Fibroblast of the aortic adventitia (primary cell): Measurements from ENCODE around the gene RABEP1. TPM values are rescaled to one million over a fixed set of nuclear protein-coding genes. Genes with fewer than 3 reads are reported as not detected.

Source experiments
- DNase-seq: peaks from one replicate; pipeline ENCODE4 v3.0.0-alpha.2; 2010; ENCODE audit warnings: low read depth
- H3K4me3 ChIP-seq: 2 replicates; pipeline ENCODE4 v1.5.1; 2011; ENCODE audit warnings: low read depth, mild to moderate bottlenecking, control low read depth, low read length, moderate library complexity
- total RNA-seq: library from RNA; depleted of rRNA; stranded (reverse); fragments of >200 nt; gene quantifications from 2 replicates; pipeline ENCODE4 v1.2.3, GENCODE V29; 2012; ENCODE audit warnings: low replicate concordance
- TF ChIP-seq, protein P1 (sequence below): IDR thresholded peaks from 2 replicates; pipeline ENCODE4 v1.5.1; 2011; ENCODE audit warnings: mild to moderate bottlenecking, low read length, control low read depth, inconsistent platforms; ENCODE audit not compliant: insufficient read depth

RABEP1 gene
- total RNA-seq, 1 donor = 43.5 TPM

DNA sequence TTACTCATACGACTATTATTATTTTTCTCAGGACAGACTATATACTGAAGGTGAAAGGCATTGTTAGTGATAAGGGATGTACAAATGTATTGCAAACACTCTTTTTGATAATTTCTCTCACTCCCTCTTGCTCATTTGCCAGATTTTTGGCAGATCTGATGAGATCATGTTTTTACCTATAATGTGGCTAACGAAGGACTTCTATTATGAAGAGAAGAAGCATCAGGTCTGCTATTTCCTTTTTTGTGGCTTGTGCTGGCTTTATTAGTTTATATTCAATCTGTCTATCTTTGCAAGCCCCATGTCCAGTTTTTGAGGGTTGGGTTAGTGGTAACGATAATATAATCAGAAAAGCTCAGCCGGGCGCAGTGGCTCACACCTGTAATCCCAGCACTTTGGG is 25.0 kb upstream of the RABEP1 start:
- TF ChIP-seq, protein P1, sequence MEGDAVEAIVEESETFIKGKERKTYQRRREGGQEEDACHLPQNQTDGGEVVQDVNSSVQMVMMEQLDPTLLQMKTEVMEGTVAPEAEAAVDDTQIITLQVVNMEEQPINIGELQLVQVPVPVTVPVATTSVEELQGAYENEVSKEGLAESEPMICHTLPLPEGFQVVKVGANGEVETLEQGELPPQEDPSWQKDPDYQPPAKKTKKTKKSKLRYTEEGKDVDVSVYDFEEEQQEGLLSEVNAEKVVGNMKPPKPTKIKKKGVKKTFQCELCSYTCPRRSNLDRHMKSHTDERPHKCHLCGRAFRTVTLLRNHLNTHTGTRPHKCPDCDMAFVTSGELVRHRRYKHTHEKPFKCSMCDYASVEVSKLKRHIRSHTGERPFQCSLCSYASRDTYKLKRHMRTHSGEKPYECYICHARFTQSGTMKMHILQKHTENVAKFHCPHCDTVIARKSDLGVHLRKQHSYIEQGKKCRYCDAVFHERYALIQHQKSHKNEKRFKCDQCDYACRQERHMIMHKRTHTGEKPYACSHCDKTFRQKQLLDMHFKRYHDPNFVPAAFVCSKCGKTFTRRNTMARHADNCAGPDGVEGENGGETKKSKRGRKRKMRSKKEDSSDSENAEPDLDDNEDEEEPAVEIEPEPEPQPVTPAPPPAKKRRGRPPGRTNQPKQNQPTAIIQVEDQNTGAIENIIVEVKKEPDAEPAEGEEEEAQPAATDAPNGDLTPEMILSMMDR = no peak
- DNase-seq = no peak
- no peak overlapping the region for H3K4me3 ChIP-seq

DNA sequence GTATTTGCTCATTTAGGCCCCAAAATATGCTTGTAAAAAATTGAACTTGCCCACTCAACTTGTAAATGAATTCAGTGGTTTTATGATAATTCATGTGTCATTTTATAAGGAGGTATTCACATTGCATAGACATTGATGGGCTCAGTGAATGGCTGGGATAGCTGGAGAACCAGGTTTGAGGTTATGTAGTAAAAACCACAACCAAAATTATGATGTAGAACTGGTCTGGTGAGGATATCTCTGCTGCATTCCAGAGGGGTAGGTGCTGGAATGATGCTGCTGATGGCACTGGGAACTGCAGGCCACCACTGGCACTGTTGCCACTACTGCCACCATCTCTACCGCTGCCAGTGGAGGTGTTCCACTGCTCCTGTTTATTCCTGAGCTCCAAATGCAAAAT is 21.5 kb upstream of the RABEP1 start:
- TF ChIP-seq, protein P1 = no peak
- no peak for DNase-seq
- no peak overlapping the region for H3K4me3 ChIP-seq

DNA sequence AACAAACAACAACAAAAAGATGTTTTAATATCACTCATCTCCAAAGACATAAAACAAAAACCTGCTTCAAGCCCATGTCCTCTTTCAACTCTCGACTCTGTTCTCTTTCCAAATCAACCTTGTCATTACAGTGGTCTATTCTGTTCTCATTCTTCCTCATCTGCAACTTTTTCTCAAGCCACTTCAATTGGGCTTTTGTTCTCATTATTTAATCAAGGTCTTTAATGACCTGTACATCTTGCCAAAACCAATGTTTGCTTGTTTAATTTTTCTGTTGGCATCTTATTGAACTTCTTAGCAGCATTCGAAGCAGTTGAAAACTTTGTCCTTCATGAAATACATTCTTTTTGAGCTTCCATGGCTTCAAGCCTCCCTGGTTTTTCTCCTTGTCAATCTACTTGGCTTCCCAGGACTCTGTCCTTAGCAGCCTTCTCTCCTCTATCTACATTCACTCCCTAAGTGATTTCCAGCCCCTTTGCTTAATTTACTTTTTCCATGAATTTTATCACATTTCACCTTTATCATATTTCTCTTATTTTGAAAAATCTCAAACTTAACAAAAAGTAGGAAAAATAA is 19.6 kb upstream of the RABEP1 start:
- H3K4me3 ChIP-seq = no peak overlapping the region
- DNase-seq = no peak
- TF ChIP-seq, protein P1 = no peak

DNA sequence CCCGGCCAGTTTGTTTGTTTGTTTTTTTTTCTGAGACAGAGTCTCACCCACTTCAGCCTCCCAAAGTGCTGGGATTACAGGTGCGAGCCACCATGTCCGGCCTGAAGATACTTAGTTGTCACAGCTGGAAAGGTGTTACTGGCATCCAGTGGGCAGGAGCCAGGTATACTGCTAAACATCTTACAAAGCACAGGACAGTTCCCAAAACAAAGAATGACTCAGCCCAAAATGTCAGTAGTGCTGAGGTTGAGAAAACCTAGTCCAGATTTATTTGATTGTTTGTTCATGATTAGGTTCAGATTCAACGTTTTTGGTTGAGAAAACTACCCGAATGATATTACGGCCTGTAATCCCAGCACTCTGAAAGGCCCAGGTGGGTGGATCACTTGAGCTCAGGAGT is 18.6 kb upstream of the RABEP1 start:
- TF ChIP-seq, protein P1 = no peak
- no peak for DNase-seq
- no peak overlapping the region for H3K4me3 ChIP-seq

DNA sequence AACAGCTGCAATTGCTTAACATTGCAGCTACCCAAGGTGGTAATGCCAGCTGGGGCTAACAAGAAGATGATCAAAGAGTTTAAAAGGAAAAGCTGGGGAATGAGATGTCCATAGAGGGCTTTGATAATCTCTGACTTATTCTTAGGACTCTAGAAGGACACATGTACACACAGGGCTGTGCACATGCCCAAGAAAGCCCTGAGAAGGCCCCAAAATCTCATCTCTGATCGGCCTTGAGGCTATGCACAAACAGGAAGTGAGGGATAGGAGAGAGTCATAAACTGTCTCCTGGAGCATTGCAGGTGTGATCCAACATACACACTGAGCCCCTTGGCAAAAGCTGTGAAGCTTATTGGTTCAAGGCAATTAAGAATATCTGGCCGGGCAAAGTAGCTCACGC is 17.2 kb upstream of the RABEP1 start:
- TF ChIP-seq, protein P1 = no peak
- H3K4me3 ChIP-seq = no peak overlapping the region
- DNase-seq = no peak

DNA sequence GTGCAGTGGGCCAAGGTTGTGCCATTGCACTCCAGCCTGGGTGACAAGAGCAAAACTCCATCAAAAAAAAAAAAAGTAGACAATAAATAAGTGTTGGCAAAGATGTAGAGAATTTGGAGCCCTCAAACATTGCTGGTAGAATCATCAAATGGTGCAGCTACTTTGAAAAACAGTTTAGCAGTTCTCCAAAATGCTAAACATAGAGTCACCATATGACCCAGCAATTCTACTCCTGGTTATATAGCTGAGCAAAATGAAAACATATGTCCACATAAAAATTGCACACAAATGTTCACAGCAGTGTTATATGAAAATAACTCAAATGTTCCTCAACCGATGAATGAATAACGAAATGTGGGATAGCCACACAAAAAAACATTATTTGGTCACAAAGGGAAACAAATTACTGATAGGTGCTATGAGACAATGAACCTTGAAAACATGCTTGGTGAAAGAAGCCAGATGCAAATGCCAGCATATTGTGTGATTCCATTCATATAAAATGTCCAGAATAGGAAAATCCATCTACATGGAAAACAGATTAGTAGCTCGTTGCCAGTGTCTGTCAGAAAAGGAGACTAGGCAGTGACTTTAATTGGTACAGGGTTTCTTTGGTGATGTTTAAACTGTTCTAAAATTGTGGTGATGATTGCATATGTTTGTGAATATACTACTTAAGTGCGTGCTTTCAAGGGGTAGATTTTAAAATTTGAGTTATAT is 12.7 kb upstream of the RABEP1 start:
- TF ChIP-seq, protein P1 = no peak
- H3K4me3 ChIP-seq = no peak overlapping the region
- DNase-seq = no peak
